GM23338 (cell line): ENCODE measurements around the gene CELF4. TPM values are rescaled to one million over a fixed set of nuclear protein-coding genes. Genes with fewer than 3 reads are reported as not detected.

Source experiments
- ATAC-seq: fragments of 200-7000 bp; cut with Tn5 transposase; 3 replicates; pipeline ENCODE4 v1.9.1; 2020
- DNase-seq: peaks from one replicate; pipeline ENCODE4 v3.0.0-alpha.2; 2015; ENCODE audit warnings: low spot score
- H2AFZ ChIP-seq: fragments of 200-600 bp; sonication (generic); 2 replicates; pipeline ENCODE4 v1.8.0; 2016; ENCODE audit warnings: antibody characterized with exemption, mild to moderate bottlenecking, moderate library complexity
- H3F3A ChIP-seq: fragments of 200-600 bp; sonication (generic); replicated peaks from 2 replicates; pipeline ENCODE4 v1.8.0; 2017; ENCODE audit warnings: antibody characterized with exemption, mixed run types, low read depth
- H3K27ac ChIP-seq: fragments of 200-600 bp; sonication (generic); 2 replicates; pipeline ENCODE4 v1.6.1; 2016; ENCODE audit warnings: low read depth
- H3K27me3 ChIP-seq: fragments of 200-600 bp; sonication (generic); 2 replicates; pipeline ENCODE4 v1.8.0; 2016; ENCODE audit warnings: mild to moderate bottlenecking, mixed run types, moderate library complexity; ENCODE audit not compliant: insufficient read depth
- H3K36me3 ChIP-seq: fragments of 200-600 bp; sonication (generic); 2 replicates; pipeline ENCODE4 v1.8.0; 2016; ENCODE audit warnings: mild to moderate bottlenecking; ENCODE audit not compliant: insufficient read depth
- H3K4me1 ChIP-seq: fragments of 200-600 bp; sonication (generic); 2 replicates; pipeline ENCODE4 v1.8.0; 2016; ENCODE audit warnings: mild to moderate bottlenecking, moderate library complexity; ENCODE audit not compliant: insufficient read depth
- H3K4me2 ChIP-seq: fragments of 200-600 bp; sonication (generic); 2 replicates; pipeline ENCODE4 v1.7.1; 2017; ENCODE audit warnings: mixed run types
- H3K4me3 ChIP-seq: fragments of 200-600 bp; sonication (generic); 2 replicates; pipeline ENCODE4 v1.6.1; 2016; ENCODE audit warnings: mixed run types
- H3K79me2 ChIP-seq: fragments of 200-600 bp; sonication (generic); replicated peaks from 2 replicates; pipeline ENCODE4 v1.8.0; 2017; ENCODE audit warnings: mild to moderate bottlenecking; ENCODE audit not compliant: insufficient read depth
- H3K9me2 ChIP-seq: fragments of 200-600 bp; sonication (generic); 2 replicates; pipeline ENCODE4 v1.8.0; 2017; ENCODE audit not compliant: insufficient read depth
- H4K20me1 ChIP-seq: fragments of 200-600 bp; sonication (generic); replicated peaks from 2 replicates; pipeline ENCODE4 v1.8.0; 2017; ENCODE audit warnings: mild to moderate bottlenecking; ENCODE audit not compliant: insufficient read depth
- H3K27ac Mint-ChIP-seq: 2 replicates; pipeline ENCODE4 v1.8.0; 2020; ENCODE audit warnings: inconsistent platforms, mild to moderate bottlenecking, moderate library complexity, mixed read lengths
- H3K27me3 Mint-ChIP-seq: 3 replicates; pipeline ENCODE4 v1.8.0; 2022; ENCODE audit warnings: low read depth, mild to moderate bottlenecking, moderate library complexity, mixed read lengths, inconsistent platforms; ENCODE audit not compliant: insufficient read depth, poor library complexity
- H3K36me3 Mint-ChIP-seq: 3 replicates; pipeline ENCODE4 v1.8.0; 2021; ENCODE audit warnings: low read depth, mild to moderate bottlenecking, inconsistent platforms, moderate library complexity, mixed read lengths
- H3K4me1 Mint-ChIP-seq: 3 replicates; pipeline ENCODE4 v1.8.0; 2020; ENCODE audit warnings: mild to moderate bottlenecking, inconsistent platforms, mixed read lengths
- H3K4me3 Mint-ChIP-seq: 3 replicates; pipeline ENCODE4 v1.8.0; 2021; ENCODE audit warnings: moderate library complexity, mild to moderate bottlenecking, inconsistent platforms, mixed read lengths
- H3K9me3 Mint-ChIP-seq: 3 replicates; pipeline ENCODE4 v1.8.0; 2020; ENCODE audit warnings: moderate library complexity, mild to moderate bottlenecking, inconsistent platforms, mixed read lengths
- CREB1 ChIP-seq: fragments of 250-450 bp; sonication (Bioruptor Pico); IDR thresholded peaks from 2 replicates; pipeline ENCODE4 v1.5.0; 2020; ENCODE audit warnings: low read depth, mild to moderate bottlenecking, moderate library complexity
- EZH2 ChIP-seq: fragments of 200-600 bp; sonication (generic); IDR thresholded peaks from one replicate; pipeline ENCODE4 v1.8.0; 2017; ENCODE audit warnings: antibody characterized with exemption, mild to moderate bottlenecking, low read depth; ENCODE audit not compliant: unreplicated experiment
- NANOG ChIP-seq: IDR thresholded peaks from 2 replicates; pipeline ENCODE4 v1.6.1; 2016; ENCODE audit warnings: antibody characterized with exemption, borderline replicate concordance
- POLR2AphosphoS5 ChIP-seq: IDR thresholded peaks from 2 replicates; pipeline ENCODE4 v1.6.1; 2016; ENCODE audit warnings: antibody characterized with exemption, low read depth
- STAT1 ChIP-seq: IDR thresholded peaks from one replicate; pipeline ENCODE4 v1.6.1; 2016; ENCODE audit warnings: antibody characterized with exemption; ENCODE audit not compliant: unreplicated experiment
- ZNF331 ChIP-seq: fragments of 250-450 bp; sonication (Bioruptor Pico); IDR thresholded peaks from 2 replicates; pipeline ENCODE4 v1.5.0; 2020; ENCODE audit warnings: low read depth, mild to moderate bottlenecking, moderate library complexity
- polyA plus RNA-seq: library from polyadenylated mRNA; unstranded; fragments of >200 nt; fragmentation: Nextera tagmentation; extraction: Ambion mirVana; gene quantifications from 2 replicates; pipeline ENCODE4 v1.2.1, GENCODE V29; 2016
- total RNA-seq: library from RNA; depleted of rRNA; stranded (reverse); fragments of >200 nt; shearing (Covaris generic); gene quantifications from 2 replicates; pipeline ENCODE4 v1.2.3, GENCODE V29; 2014
- TF ChIP-seq, protein P1 (sequence below): IDR thresholded peaks from 2 replicates; pipeline ENCODE4 v1.6.1; 2016; ENCODE audit warnings: antibody characterized with exemption
- TF ChIP-seq, protein P2 (sequence below): fragments of 250-450 bp; sonication (Bioruptor Pico); IDR thresholded peaks from 2 replicates; pipeline ENCODE4 v1.5.0; 2020; ENCODE audit warnings: mild to moderate bottlenecking, moderate library complexity
- TF ChIP-seq, protein P3 (sequence below): IDR thresholded peaks from one replicate; pipeline ENCODE4 v1.6.1; 2018; ENCODE audit warnings: antibody characterized with exemption; ENCODE audit not compliant: unreplicated experiment

The CELF4 gene
- total and polyA plus RNA-seq, 2 experiments from 2014 or later, result 2.6 to 6.7 TPM

DNA sequence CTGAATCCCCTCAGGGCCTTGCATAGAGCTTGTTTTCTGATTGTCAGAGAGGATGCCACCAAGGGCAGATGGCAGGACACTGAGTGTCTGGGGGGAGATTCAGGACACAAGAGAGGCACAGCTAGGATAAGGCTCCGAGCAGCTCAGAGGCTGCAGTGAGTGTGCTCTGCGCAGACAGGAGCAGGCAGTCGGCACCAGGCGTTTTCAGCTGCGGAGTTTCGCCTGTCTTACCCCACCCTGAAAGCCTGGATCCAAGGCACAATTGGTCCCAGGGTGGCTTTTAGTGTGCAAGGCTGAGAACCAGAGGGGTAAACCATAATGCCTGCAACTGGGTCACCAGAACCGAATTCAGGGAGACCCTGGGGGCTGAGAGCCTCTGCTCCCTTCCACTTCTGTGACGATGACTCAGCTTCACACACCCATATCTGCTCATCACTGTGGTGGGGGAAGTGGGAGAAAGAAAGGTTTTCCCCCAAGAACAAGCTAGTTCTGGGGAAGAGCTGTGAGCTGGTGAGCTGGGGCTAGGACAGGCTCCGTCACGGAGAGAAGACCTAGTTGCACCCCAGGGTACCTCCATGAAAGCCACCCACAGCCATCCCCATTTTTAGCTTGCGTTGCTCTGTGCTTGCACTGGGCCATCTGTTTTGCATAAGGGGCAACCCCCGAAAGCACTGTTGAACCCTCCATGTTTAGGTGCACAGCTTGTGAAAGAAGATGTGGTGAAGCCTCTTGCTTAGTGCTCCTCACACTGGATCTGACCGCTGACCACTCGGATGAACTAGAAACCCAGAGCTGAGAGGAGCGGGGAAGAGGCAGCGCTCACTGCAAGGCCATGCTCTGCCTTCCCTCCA, 173.7 kb downstream of the CELF4 start:
- Histone ChIP-seq H3K4me2 (no peak overlapping the region), H3K4me3 (no peak overlapping the region), H4K20me1 (no peaks in the 10 kb centered on the region), H3K27ac (no peak overlapping the region), H3K27me3 (peaks cover 25% of the 10 kb centered on the region), H2AFZ (no peak overlapping the region), H3K4me1 (peaks cover 15% of the 10 kb centered on the region), H3F3A (no peaks in the 10 kb centered on the region), H3K79me2 (no peaks in the 10 kb centered on the region), H3K9me2 (no peaks in the 10 kb centered on the region), H3K36me3 (no peaks in the 10 kb centered on the region)
- H3K4me1 Mint-ChIP-seq, result peaks cover 18% of the 10 kb centered on the region
- no peak overlapping the region for H3K4me3 Mint-ChIP-seq
- peaks cover 11% of the 10 kb centered on the region for H3K36me3 Mint-ChIP-seq
- no peak for ATAC-seq
- H3K27me3 Mint-ChIP-seq, result peaks cover 32% of the 10 kb centered on the region
- TF ChIP-seq, protein P1, sequence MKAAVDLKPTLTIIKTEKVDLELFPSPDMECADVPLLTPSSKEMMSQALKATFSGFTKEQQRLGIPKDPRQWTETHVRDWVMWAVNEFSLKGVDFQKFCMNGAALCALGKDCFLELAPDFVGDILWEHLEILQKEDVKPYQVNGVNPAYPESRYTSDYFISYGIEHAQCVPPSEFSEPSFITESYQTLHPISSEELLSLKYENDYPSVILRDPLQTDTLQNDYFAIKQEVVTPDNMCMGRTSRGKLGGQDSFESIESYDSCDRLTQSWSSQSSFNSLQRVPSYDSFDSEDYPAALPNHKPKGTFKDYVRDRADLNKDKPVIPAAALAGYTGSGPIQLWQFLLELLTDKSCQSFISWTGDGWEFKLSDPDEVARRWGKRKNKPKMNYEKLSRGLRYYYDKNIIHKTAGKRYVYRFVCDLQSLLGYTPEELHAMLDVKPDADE, result no peak
- TF ChIP-seq, protein P2, sequence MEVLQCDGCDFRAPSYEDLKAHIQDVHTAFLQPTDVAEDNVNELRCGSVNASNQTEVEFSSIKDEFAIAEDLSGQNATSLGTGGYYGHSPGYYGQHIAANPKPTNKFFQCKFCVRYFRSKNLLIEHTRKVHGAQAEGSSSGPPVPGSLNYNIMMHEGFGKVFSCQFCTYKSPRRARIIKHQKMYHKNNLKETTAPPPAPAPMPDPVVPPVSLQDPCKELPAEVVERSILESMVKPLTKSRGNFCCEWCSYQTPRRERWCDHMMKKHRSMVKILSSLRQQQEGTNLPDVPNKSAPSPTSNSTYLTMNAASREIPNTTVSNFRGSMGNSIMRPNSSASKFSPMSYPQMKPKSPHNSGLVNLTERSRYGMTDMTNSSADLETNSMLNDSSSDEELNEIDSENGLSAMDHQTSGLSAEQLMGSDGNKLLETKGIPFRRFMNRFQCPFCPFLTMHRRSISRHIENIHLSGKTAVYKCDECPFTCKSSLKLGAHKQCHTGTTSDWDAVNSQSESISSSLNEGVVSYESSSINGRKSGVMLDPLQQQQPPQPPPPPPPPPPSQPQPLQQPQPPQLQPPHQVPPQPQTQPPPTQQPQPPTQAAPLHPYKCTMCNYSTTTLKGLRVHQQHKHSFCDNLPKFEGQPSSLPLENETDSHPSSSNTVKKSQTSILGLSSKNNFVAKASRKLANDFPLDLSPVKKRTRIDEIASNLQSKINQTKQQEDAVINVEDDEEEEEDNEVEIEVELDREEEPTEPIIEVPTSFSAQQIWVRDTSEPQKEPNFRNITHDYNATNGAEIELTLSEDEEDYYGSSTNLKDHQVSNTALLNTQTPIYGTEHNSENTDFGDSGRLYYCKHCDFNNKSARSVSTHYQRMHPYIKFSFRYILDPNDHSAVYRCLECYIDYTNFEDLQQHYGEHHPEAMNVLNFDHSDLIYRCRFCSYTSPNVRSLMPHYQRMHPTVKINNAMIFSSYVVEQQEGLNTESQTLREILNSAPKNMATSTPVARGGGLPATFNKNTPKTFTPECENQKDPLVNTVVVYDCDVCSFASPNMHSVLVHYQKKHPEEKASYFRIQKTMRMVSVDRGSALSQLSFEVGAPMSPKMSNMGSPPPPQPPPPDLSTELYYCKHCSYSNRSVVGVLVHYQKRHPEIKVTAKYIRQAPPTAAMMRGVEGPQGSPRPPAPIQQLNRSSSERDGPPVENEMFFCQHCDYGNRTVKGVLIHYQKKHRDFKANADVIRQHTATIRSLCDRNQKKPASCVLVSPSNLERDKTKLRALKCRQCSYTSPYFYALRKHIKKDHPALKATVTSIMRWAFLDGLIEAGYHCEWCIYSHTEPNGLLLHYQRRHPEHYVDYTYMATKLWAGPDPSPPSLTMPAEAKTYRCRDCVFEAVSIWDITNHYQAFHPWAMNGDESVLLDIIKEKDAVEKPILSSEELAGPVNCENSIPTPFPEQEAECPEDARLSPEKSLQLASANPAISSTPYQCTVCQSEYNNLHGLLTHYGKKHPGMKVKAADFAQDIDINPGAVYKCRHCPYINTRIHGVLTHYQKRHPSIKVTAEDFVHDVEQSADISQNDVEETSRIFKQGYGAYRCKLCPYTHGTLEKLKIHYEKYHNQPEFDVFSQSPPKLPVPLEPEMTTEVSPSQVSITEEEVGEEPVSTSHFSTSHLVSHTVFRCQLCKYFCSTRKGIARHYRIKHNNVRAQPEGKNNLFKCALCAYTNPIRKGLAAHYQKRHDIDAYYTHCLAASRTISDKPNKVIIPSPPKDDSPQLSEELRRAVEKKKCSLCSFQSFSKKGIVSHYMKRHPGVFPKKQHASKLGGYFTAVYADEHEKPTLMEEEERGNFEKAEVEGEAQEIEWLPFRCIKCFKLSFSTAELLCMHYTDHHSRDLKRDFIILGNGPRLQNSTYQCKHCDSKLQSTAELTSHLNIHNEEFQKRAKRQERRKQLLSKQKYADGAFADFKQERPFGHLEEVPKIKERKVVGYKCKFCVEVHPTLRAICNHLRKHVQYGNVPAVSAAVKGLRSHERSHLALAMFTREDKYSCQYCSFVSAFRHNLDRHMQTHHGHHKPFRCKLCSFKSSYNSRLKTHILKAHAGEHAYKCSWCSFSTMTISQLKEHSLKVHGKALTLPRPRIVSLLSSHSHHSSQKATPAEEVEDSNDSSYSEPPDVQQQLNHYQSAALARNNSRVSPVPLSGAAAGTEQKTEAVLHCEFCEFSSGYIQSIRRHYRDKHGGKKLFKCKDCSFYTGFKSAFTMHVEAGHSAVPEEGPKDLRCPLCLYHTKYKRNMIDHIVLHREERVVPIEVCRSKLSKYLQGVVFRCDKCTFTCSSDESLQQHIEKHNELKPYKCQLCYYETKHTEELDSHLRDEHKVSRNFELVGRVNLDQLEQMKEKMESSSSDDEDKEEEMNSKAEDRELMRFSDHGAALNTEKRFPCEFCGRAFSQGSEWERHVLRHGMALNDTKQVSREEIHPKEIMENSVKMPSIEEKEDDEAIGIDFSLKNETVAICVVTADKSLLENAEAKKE, result no peak
- TF ChIP-seq STAT1, result no peak
- TF ChIP-seq ZNF331, result no peak
- TF ChIP-seq CREB1 (CRISPR knock-in tag), result no peak
- TF ChIP-seq EZH2, result no peak
- no peak for TF ChIP-seq POLR2AphosphoS5
- TF ChIP-seq NANOG, result no peak
- TF ChIP-seq, protein P3, sequence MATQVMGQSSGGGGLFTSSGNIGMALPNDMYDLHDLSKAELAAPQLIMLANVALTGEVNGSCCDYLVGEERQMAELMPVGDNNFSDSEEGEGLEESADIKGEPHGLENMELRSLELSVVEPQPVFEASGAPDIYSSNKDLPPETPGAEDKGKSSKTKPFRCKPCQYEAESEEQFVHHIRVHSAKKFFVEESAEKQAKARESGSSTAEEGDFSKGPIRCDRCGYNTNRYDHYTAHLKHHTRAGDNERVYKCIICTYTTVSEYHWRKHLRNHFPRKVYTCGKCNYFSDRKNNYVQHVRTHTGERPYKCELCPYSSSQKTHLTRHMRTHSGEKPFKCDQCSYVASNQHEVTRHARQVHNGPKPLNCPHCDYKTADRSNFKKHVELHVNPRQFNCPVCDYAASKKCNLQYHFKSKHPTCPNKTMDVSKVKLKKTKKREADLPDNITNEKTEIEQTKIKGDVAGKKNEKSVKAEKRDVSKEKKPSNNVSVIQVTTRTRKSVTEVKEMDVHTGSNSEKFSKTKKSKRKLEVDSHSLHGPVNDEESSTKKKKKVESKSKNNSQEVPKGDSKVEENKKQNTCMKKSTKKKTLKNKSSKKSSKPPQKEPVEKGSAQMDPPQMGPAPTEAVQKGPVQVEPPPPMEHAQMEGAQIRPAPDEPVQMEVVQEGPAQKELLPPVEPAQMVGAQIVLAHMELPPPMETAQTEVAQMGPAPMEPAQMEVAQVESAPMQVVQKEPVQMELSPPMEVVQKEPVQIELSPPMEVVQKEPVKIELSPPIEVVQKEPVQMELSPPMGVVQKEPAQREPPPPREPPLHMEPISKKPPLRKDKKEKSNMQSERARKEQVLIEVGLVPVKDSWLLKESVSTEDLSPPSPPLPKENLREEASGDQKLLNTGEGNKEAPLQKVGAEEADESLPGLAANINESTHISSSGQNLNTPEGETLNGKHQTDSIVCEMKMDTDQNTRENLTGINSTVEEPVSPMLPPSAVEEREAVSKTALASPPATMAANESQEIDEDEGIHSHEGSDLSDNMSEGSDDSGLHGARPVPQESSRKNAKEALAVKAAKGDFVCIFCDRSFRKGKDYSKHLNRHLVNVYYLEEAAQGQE, result no peak
- DNase-seq, result no peak
- no peak overlapping the region for H3K27ac Mint-ChIP-seq
- H3K9me3 Mint-ChIP-seq, result peaks cover 25% of the 10 kb centered on the region
